GM12874 (cell line): ENCODE measurements around the gene THRA.
A peak's percentile ranks its signal among the peaks of the same experiment; 100 is the strongest.

Experiments
- TF ChIP-seq, protein P1 (sequence below): IDR thresholded peaks from 2 replicates; pipeline ENCODE4 v1.5.1; 2011; ENCODE audit warnings: low read depth, mild to moderate bottlenecking, control low read depth, low read length, moderate library complexity; ENCODE audit not compliant: insufficient read depth

Gene THRA

DNA sequence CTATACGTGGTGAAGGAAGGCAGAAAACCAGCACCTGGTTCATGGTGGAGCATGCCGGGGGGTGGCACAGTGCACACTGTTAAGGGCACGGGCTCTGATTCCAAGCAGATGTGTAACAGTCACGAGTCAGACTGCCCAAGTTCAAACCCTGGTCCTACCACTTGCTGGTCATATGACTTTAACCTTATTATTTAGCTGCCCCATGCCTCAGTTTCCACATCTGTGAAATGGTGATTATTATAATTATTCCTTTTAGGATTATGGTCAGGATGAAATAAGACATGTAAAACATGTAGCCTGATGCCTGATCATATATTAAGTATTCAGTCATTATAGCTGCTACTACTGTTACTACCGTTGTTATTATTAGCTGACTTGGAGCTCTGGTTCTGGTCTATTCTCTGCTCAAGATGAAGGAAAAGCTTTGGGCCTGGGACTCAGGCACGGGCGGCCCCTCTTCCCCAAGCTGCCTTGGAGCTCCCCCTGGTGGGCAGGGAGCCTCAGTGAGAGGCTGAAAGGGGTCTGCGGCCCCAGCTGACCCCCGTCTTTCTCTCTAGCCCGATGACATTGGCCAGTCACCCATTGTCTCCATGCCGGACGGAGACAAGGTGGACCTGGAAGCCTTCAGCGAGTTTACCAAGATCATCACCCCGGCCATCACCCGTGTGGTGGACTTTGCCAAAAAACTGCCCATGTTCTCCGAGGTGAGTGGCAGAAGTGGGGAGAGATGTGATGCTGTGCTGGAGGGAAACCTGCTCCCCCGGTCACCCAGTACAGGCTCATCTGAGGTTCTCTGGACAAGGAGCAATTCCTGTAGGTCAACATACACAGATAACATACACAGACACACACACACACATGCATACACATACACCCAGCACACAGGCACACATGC, 23.6 kb downstream of the THRA start:
- TF ChIP-seq, protein P1, sequence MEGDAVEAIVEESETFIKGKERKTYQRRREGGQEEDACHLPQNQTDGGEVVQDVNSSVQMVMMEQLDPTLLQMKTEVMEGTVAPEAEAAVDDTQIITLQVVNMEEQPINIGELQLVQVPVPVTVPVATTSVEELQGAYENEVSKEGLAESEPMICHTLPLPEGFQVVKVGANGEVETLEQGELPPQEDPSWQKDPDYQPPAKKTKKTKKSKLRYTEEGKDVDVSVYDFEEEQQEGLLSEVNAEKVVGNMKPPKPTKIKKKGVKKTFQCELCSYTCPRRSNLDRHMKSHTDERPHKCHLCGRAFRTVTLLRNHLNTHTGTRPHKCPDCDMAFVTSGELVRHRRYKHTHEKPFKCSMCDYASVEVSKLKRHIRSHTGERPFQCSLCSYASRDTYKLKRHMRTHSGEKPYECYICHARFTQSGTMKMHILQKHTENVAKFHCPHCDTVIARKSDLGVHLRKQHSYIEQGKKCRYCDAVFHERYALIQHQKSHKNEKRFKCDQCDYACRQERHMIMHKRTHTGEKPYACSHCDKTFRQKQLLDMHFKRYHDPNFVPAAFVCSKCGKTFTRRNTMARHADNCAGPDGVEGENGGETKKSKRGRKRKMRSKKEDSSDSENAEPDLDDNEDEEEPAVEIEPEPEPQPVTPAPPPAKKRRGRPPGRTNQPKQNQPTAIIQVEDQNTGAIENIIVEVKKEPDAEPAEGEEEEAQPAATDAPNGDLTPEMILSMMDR = peak; percentile 87

DNA sequence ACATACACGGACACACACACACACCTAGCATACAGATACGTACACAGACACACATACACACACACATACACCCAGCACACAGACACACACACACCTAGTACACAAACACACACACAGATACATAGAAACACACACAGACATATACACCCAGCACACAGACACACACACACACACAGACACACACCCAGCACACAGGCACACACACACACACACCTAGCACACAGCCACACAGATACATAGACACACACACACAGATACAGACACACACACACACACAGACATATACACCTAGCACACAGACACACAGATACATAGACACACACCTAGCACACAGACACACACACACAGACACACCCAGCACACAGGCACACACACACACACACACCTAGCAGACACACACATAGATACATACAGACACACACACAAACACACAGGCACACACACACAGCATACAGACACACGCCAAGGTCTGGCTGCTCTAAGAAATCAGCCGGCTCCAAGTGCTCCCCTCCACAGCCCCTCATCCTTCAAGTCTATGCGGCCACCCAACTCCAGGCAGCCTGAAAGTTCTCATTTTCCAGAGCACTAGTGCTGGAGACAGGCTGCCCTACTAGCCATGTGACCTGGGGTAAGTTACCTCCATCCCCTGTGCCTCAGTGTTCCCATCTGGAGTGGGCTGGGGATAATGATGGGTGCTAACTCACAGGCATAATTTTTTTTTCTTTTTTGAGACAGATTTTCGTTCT, 24.5 kb downstream of the THRA start:
- TF ChIP-seq, protein P1 = no peak

DNA sequence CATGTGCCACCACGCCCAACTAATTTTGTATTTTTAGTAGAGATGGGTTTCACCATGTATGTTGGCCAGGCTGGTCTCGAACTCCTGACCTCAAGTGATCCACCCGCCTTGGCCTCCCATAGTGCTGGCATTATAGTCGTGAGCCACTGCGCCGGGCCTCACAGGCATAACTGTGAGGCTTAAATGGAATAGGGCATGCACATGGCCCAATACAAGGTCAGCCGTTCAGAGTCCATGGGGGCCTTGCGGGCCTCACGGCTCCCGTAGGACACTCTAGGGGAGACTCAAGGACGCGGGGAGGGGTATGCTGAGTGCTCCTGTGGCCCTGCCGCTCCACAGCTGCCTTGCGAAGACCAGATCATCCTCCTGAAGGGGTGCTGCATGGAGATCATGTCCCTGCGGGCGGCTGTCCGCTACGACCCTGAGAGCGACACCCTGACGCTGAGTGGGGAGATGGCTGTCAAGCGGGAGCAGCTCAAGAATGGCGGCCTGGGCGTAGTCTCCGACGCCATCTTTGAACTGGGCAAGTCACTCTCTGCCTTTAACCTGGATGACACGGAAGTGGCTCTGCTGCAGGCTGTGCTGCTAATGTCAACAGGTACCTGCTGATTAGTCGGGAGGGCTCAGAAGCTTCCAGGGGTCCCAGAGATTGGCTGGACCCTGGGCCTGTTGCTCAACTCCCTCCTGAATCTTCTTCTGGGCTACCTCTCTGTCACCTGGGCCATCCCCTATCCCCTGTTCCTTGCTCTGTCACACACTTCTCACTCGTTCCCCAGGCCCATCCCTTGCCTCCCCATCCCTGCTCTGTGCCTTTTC, 25.3 kb downstream of the THRA start:
- TF ChIP-seq, protein P1 = no peak

DNA sequence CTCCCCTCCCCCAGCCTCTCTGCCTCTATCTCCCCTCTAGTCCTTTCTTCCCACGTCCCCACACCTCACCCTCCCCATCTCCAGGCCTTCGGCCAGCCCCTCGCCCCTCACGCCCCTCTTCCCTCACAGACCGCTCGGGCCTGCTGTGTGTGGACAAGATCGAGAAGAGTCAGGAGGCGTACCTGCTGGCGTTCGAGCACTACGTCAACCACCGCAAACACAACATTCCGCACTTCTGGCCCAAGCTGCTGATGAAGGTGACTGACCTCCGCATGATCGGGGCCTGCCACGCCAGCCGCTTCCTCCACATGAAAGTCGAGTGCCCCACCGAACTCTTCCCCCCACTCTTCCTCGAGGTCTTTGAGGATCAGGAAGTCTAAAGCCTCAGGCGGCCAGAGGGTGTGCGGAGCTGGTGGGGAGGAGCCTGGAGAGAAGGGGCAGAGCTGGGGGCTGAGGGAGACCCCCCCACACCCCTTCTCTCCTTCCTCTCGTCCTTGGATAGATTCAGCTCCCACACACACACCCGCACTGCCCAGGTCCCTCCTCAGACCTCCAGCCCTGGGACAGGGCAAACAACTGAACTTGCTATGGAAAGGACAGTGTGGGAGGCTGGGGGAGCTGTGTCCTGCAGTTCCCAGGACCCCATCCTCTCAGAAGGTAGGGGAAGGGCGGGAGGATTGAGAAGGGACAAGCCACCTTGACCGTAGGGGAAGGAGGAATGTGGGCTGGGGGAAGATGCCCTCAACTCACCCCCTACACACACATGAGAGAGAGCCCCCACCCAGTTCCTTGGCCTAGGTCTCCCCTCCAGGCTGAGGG, 26.5 kb downstream of the THRA start:
- TF ChIP-seq, protein P1 = no peak

DNA sequence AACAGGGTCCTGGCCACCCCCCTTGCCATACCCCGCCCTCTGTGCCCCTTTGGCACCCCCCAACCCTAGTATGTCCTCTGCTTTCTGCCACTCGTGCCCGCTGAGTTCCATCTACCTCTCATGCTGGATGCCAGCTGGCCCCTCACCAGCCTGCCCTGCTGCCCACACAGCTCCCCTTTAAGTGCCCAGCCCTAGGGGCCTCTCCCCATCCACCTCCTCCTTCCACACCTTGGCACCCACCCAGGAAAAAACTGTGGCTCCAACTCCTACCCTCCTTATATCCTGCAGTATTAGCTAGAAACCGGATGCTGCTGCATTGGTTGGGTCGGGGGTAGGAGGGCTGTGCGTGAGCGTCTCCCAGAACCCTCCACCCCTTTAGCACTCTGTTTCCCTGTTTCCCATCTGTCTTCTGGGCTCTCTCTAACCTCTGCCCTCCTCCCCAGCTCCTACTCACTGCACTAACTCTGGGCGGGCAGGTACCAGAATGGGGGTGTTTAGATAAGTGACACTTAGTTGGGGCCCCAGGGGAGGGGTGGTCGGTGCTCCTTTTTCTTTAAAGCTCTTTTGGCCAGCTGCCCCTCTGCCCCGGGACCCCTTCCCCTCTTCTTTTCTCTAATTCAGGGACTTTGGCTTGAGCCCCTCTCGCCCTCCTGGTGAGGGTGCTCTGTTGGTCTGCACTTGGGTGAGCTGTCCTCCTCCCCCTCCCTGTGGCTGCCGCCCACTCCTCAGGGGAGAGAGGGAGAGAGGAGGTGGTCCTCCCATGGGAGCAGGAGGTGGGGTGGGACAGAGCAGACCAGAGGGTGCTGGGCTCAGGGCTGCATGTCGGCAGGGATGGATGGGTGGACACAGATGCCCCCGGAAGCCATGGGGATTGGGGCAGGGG, 27.7 kb downstream of the THRA start:
- TF ChIP-seq, protein P1 = no peak

DNA sequence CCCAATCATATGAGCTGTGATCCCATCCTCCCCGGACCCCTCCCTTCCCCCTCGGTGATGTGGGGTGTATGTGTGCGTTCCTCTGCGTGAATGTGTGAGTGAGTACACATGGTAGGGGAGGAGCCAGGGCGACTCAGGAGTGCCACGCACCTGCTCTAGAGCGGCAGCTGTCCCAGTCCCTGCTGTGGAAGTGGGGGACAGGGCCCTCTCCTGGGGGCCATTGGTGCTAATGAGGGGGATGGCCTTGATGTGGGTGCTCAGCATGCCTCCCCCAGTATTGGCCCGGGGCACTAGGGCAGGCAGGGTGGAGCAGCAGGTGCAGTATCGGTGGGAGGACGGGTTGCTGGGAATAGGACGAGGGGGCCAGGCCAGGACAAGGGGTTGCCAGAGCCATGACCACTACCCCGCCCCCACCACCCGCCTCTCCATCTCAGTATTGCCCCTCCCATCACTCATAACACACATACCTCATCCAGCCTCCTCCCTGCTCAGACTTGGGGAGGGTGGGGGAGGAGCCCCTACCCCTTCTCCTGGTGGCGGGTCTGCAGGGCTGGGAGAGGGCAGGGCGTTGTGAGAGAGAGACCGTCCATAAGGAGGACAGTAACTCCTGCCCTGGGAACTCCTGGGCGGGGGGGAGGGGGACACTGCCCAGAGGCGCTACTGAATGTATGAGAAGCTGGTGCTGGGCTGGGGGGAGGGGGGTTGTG, 29.1 kb downstream of the THRA start:
- TF ChIP-seq, protein P1 = no peak
